Hematopoietic multipotent progenitor cell treated with erythropoietin and hydrocortisone succinate and interleukin-3 and kit ligand, for 17 days (in vitro differentiated cells): ENCODE results near the gene FEM1A.
"Not testable (repeated sequence)": the region's sequence is repeated elsewhere in the genome, so short reads cannot be mapped to it uniquely, and the experiment has no call there.

Experiments
- DNase-seq: peaks from one replicate; pipeline ENCODE4 v3.0.0-alpha.2; 2015; ENCODE audit warnings: low spot score

FEM1A gene, protein sequence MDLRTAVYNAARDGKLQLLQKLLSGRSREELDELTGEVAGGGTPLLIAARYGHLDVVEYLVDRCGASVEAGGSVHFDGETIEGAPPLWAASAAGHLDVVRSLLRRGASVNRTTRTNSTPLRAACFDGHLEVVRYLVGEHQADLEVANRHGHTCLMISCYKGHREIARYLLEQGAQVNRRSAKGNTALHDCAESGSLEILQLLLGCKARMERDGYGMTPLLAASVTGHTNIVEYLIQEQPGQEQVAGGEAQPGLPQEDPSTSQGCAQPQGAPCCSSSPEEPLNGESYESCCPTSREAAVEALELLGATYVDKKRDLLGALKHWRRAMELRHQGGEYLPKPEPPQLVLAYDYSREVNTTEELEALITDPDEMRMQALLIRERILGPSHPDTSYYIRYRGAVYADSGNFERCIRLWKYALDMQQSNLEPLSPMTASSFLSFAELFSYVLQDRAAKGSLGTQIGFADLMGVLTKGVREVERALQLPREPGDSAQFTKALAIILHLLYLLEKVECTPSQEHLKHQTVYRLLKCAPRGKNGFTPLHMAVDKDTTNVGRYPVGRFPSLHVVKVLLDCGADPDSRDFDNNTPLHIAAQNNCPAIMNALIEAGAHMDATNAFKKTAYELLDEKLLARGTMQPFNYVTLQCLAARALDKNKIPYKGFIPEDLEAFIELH

DNA sequence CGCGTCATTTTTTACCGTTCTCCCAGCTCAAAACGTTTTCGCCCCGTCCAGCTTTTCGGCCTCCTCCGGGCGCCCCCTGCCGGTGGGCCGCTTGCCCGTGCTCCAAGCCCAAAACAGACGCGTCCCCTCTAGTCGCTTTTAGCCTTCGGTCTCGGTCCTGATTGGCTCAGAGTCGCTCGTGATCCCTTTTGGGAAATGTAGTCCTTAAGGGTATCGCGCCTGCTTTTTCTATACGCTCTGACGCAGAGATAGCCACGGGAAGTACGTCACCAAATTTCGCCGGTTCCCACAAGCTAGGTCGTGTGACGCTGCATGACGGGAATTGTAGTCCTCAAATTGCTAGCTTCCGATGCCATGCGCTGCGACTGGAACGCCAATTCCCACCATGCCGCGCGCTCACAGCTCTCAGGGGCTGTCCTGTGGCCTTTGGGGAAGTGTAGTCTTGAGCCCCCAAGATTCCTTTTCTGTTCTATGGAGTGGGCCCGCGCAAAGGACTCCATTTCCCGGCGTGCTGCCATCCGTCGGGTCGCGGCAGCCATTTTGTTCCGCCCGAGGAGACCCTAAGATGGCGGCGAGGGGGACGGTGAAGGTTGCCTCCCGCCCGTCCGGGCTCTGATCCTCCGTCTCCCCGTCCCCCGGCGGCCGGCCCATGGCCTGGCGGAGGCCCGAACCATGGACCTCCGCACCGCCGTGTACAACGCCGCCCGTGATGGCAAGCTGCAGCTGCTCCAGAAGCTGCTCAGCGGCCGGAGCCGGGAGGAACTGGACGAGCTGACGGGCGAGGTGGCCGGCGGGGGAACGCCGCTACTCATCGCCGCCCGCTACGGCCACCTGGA is at the start of gene FEM1A:
TSS of gene FEM1A (plus strand) at position 552 of the 836 bp plus-strand sequence. CDS start at position 673, 121 bp downstream.
- peak; percentile 100 for DNase-seq

DNA sequence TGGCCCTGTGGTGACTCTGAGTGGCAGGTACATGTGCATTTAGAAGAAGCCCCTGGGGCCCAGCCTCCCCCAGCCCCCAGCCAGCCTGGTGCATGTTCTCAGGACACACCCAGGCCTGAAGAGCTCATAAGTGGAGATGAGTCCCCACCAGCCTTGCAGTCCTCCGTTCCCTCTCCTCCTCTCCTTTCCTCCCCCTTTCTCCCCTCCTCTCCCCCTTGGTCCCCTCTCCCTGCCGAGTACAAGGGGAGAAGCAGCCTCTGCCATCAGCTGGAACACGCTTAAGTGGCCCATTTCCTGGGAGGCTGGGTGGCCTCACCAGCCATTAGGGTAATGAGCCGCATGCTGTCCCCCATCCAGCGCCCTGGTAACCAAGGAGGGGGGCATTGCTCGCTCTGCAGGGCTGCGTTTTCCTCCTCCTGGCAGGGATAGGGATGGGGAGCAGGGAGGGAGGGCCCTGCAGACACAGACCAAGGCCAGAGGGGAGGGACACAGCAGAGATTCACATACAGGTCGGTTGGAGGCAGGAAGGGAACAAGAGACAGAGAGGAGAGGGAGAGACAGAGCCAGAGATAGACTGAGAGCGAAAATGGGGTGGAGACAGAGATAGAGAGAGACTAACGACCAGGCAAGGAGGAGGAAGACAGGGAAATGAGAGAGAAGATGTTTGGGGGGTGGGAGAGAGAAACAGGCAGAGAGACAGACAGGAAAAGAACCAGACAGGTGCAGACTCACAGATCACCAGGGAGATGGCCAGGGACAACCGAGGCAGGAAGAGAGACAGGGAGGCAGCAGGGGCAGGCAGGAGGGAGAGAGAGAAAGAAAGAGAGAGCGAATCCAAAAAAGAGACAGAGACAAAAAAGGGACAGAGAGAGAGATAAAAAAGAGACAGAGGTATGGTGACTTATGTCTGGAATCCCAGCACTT is 48.5 kb upstream of the FEM1A start:
- no peak for DNase-seq

DNA sequence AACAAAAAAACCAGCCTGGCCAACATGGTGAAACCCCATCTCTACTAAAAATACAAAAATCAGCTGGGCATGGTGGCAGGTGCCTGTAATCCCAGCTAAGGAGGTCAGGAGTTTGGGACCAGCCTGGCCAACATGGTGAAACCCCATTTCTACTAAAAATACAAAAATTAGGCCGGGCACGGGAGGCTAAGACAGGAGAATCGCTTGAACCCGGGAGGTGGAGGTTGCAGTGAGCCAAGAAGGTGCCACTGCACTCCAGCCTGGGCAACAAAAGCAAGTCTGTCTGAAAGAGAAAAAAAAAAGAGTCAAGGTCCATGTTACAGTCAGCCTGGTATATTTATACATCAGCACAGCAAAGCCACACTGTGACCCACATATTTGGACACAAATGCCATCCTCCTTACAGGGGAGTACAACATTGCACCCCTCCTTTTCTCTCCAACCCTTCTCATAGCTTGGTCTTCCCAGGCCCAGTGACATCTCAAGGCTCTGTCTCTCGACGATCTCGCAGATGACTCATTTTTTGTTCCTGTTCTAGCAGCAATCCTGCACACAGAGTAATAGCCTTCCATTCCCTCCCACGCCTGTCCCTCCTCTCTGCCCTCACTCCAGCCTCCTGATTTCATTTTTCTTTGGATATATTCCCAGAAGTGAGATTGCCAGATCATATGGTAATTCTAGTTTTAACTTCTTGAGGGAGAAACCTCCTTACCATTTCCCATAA is 46.9 kb upstream of the FEM1A start:
- no peak for DNase-seq

DNA sequence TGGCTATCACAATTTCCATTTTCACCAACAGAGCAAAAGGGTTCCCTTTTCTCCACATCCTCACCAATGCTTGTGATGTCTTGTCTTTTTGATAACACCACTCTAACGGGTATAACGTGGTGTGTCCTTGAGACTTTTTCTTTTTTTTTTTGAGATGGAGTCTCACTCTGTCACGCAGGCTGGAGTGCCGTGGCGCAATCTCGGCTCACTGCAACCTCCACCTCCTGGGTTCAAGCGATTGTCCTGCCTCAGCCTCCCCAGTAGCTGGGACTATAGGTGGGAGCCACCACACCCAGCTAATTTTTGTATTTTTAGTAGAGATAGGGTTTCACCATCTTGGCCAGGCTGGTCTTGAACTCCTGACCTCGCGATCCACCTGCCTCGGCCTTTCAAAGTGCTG is 46.4 kb upstream of the FEM1A start:
- not testable (repeated sequence) for DNase-seq

DNA sequence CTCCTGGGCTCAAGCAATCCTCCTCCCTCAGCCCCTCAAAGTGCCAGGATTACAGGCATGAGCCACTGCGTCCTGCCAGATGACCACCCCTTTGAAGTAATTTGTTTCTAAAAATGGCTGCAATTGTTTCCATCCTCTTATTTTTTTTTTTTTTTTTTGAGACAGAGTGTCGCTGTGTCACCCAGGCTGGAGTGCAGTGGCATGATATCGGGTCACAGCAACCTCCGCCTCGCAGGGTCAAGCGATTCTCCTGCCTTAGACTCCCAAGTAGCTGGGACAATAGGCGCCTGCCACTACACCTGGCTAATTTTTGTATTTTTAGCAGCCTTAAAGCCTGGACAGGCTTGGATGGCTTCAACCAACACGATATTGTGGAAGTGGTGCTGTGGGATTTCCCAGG is 45.5 kb upstream of the FEM1A start:
- no peak for DNase-seq

DNA sequence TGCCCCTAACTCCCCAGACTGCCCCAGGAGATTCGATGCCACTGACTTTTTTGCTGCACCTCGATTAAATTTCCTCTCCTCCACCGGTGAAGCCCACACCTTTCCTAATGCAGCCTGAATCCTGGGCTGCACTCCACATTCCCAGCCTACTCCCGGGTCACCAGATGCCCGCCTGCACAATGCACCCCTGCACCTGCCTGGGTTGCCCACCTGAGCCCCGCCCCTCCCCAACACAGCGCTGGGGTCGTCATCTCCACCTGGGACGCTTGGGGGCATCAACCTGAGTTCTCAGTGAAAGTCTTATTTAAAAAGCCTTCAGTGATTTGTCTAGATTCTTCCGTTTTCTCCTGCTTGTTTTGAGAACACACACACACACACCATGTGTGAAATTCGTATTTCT is 43.3 kb upstream of the FEM1A start:
- no peak for DNase-seq

DNA sequence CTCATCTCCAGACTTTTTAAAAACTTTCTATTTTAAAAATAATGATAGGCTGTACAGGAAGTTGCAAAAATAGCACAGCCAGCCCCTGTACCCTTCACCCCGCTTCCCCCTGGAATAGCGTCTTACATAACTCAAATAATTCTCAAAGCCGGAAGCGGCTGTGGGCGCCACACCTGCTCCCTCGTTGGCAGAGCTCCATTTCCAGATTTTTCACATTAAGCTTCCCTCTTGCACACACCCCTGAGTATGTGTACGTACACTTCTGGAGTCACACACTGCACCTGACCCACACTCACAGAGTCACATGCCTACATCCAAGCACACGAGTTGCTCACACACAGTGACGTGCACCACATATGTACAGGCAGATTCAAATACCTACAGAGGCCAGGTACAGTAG is 42.9 kb upstream of the FEM1A start:
- DNase-seq, result no peak

DNA sequence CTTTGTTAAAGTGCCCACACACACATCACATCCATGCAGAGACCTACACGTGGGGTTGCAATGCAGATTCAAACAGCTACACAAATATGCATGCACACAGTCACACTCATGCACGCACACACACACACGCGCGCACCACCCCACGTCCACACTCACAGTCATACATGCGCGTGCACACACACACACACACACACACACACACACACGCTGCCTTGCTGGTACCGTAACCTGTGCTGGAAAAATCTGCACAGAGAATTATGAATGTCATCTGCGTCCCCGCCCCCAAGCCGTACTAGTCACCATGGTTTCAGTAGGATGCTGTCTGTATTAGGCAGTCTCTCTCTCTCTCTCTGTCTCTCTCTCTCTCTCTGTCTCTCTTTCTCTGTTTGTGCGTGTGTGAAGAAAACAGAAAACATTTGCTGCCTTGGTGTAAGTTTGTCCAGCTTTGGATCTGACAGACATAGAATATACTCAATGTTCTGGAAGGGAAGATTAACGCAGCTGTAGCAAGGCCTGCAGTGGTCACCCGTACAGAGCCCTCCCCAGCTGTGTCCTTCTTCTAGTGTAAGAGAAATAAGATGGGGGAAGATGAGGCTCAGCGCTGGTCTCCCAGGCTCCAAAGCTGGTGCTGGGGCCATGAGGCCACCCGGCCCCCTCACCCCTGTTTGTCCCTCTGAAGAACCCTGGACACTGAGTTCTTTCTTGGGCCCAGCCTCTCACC is 41.5 kb upstream of the FEM1A start:
- DNase-seq, result no peak

DNA sequence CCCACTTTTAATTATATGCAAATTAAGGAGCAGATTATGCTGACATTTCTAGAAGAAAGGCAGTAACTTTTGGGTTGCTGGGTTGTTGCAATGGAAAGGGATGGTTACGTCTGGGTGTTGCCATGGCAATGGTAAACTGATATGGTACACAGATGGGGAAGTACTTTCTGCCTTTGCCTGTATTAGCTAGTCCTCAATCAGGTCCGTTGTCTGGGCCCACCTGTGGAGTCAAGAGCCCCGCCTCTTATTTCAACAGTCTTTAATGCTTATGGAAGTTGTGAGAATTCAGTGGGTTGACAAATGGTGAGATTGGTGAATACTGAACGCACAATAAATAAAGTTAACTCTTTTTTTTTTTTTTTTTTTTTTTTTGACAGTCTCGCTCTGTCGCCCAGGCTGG is 37.3 kb upstream of the FEM1A start:
- no peak for DNase-seq

DNA sequence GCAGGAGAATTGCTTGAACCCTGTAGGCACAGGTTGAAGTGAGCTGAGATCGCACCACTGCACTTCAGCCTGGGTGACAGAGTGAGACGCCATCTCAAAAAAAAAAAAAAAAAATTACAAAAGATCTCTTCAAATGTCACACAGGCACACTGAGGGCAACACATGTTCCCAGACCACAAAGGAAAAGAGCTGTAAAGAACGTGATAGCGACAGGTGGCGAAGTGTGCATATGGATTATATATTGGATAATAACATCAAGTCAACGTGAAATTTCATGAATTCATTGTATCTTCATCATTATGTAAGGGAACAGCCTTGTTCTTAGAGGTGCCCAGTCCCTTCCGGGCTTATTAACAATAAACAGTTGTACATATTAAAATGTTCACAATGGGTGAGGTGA is 36.1 kb upstream of the FEM1A start:
- no peak for DNase-seq

DNA sequence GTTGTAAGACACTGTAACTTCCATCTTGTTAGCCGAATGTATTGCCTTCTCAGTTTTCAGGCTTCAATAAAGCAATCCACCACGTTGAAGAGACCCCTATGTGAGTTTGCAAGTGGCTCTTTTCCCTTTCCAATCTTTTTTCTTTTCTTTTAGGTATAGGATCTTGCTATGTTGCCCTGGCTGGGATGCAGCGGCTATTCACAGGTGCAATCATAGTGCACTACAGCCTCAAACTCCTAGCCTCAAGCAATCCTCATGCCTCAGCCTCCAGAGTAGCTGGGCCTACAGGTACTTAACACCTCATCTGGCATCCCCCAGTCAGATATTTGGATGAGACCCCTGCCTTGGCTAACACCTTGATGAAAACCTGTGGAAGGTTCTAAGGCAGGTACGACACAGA is 33.5 kb upstream of the FEM1A start:
- DNase-seq, result no peak

DNA sequence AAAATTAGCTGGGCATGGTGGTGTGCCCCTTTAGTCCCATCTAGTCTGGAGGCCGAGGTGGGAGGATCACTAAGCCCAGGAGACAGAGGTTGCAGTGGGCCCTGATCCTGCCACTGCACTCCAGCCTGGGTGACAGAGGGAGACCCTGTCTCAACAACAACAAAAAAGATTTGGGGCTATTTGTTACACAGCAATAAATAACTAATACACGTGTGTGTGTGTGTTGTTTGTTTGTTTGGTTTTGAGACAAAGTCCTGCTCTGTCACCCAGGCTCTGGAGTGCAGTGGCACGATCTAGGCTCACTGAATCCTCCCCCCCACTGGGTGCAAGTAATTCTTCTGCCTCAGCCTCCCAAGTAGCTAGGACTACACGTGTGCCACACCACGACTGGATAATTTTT is 32.9 kb upstream of the FEM1A start:
- no peak for DNase-seq

DNA sequence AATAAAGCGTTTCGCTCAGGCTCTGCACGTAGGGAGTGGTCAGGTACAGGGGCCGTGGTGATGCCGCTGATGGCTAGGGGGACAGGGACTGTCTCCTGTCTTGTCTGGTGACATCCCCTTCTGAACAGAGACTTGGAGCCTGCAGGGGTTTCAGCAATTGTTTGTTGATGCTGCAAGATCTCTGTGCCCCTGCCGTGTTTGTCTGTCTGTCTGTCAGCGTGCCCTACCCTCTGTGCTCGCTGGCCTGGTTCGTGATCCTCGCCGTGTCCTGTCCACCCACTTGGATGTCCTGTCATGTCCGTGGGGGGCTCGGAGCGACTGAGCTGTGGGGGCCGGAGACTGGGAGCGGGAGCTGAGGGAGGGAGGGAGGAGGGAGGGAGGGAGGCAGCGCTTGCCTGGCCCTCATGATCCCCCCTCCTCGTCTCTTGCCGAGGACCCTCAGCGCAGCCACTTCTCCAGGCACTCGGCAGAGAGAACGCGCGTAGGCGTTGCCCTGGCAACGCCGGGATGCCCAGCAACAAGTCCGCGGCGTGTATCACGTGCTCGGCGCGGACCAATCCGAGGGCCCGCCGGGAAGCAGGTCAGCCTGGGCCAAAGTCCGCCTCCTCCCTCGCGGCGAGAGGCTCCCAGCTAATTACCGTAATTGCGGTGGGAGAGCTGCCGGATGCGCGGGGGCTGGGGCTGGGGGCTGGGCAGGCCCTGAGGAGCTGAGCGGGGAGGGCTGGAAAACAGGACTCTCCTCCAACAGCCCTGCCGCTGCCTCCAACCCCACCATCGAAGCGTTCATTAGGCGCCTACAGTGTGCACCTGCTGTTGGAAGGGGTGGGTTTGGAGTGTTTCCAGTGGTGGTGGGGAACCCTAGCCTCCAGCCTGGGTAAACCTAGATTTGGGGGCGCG is 31.9 kb upstream of the FEM1A start:
- peak; percentile 28 for DNase-seq

DNA sequence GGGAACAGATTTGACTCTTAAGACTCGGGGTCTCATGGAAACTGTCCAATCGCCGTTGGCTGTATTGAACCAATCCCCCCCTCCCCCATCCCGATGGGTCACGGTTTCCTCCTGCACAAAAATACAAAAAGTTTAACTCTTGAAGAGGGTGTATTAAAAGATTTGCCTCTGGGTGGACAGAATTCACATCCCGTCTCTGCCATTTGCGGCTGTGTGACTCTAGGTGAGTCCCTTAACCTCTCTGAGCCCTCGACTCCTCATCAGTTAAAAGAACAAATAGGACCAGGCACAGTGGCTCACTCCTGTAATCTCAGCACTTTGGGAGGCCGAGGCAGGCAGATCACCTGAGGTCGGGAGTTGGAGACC is 31.3 kb upstream of the FEM1A start:
- DNase-seq, result no peak

DNA sequence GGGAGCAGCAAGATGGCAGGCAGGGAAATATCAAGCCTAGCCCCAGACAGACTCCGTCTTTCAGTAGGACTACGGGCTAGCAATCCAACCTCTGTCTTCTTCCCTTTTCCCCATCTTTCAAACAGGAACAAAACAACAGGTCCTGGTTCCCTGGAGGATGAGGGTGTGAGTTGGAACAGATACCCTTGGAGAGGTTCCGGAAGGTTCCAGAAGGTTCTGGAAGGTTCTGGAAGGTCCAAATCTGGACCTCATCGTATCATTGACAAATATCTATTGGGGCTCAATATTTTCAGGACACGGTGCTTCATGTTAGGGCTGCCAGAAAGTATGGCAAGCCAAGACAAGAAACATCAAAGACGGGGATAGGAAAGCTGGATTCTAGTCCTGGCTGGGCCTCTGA is 28.5 kb upstream of the FEM1A start:
- peak; percentile 5 for DNase-seq

DNA sequence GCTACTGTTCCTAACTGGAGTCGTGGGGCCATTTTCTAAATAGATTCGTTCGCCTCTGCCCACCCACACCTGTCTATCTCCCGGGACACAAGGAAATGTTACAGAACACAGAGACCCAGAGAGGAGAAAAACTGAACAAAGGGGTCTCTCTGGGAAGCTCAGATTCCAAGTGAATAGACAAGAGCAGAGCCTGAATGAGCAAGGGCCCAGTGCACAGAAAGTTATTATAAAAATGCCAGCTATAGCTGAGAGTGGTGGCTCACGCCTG is 27.2 kb upstream of the FEM1A start:
- no peak for DNase-seq

DNA sequence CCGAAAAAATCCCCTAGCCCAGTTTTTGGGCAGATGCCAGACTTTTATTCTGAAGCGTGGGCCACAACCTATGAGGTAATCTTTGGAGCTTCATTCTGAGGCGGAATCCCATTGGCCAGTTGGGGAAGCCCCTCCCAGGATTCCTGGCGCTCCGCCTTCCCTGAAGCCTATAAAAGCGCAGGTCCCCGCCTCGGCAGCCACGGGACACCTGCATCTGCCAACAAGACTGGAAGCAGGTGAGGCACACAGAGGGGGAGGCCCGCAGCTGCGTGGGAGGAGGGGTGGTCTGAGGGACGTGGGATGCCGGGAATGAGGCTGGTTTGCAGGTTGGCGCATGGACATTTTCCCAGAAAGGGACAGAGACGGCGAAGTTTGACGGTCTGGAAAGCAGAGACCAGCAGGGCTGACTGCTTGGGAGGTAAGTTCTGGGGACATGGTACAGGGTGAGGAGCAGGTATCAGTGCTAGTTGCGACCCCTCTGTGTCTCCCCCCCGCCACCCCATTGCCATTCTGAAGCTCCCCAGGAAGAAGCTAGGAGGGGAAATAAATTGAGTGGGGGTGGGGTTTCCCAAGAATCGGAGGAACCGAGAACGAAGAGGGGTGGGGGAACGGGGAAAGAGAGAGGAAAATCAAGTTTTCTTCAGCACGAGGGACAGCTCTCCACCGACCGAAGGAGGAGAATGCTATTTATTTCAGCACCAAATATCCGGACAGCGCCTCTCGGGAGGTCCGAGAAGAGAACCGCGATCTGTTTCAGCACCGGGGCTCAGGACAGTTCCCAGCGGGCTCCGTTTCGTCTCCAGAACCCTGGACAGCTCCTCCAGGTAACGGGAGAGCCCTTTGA is 22.4 kb upstream of the FEM1A start:
- DNase-seq, result peak; percentile 31

DNA sequence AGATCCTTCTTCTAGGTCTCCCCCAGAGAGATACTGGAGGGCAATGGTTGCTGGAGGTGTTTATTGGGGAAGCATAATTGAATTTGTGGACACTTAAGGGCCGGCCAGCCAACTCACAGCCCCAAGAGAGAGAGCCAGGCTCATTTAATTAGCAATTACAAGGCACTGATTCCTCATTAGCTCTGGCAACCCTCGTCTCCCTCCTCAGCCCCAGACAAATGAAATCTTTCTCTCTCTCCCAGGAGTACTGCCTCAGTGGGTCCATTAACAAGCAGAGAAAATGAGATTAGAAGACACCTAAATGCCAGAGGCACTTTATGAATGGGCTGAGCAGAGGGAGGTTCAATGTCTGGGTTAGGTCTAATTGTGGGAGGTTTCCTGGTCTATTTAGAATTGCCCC is 19.0 kb upstream of the FEM1A start:
- no peak for DNase-seq
